Liver (tissue), 9 donors: ENCODE data around the gene RABGGTA. TPM values are rescaled to one million over a fixed set of nuclear protein-coding genes. Genes with fewer than 3 reads are reported as not detected.
A peak's percentile ranks its signal among the peaks of the same experiment; 100 is the strongest.

Experiments
- DNase-seq: peaks from one replicate; pipeline ENCODE4 v3.0.0-alpha.2; 2017; ENCODE audit warnings: low spot score
- H3K27ac ChIP-seq, 2 donors: one replicate each; pipeline ENCODE4 v1.7.0; 2013; ENCODE audit warnings: inconsistent platforms in 2 of 2, low read length in 2 of 2, control low read depth in 1 of 2, low read depth in 1 of 2, mild to moderate bottlenecking in 1 of 2
- H3K27me3 ChIP-seq, 4 donors: one replicate each; pipeline versions ENCODE4 v1.6.1 to v1.7.0; 2013; ENCODE audit warnings: low read length in 3 of 4, inconsistent platforms in 1 of 4, mild to moderate bottlenecking in 1 of 4, moderate library complexity in 1 of 4; ENCODE audit not compliant: control insufficient read depth in 4 of 4, insufficient read depth in 4 of 4
- H3K36me3 ChIP-seq, 4 donors: one replicate each; pipeline versions ENCODE4 v1.6.1 to v1.7.0; 2013; ENCODE audit warnings: low read length in 3 of 4, mild to moderate bottlenecking in 3 of 4, low read depth in 1 of 4, moderate library complexity in 1 of 4; ENCODE audit not compliant: control insufficient read depth in 4 of 4, insufficient read depth in 3 of 4
- H3K4me1 ChIP-seq, 4 donors: one replicate each; pipeline versions ENCODE4 v1.6.1 to v1.7.0; 2013; ENCODE audit warnings: low read length in 3 of 4, mild to moderate bottlenecking in 3 of 4, moderate library complexity in 1 of 4; ENCODE audit not compliant: control insufficient read depth in 4 of 4, insufficient read depth in 4 of 4
- H3K4me3 ChIP-seq, 3 donors: one replicate each; pipeline versions ENCODE4 v1.6.1 to v1.7.0; 2013; ENCODE audit warnings: low read length in 3 of 3, control low read depth in 1 of 3, low read depth in 1 of 3, mild to moderate bottlenecking in 1 of 3
- H3K9ac ChIP-seq, 2 donors: one replicate each; pipeline ENCODE4 v1.7.0; 2013; ENCODE audit warnings: low read length in 2 of 2, mild to moderate bottlenecking in 2 of 2, moderate library complexity in 2 of 2, control low read depth in 1 of 2, low read depth in 1 of 2
- H3K9me3 ChIP-seq, 4 donors: one replicate each; pipeline versions ENCODE4 v1.6.1 to v1.7.0; 2013; ENCODE audit warnings: low read length in 3 of 4; ENCODE audit not compliant: control insufficient read depth in 4 of 4
- ATF3 ChIP-seq: IDR thresholded peaks from 2 replicates; pipeline ENCODE4 v1.6.1; 2016; ENCODE audit warnings: antibody characterized with exemption
- CTCF ChIP-seq: fragments of 150-350 bp; IDR thresholded peaks from 2 replicates; pipeline ENCODE4 v1.5.1; 2017; ENCODE audit warnings: improper control_type of control experiment, low read depth, low read length; ENCODE audit not compliant: missing input control
- EGR1 ChIP-seq, 2 donors: IDR thresholded peaks; 2 replicates each; pipeline ENCODE4 v1.6.1; 2016 to 2018; ENCODE audit warnings: antibody characterized with exemption in 2 of 2, low read depth in 2 of 2
- FOXA1 ChIP-seq: IDR thresholded peaks from 2 replicates; pipeline ENCODE4 v1.6.1; 2016; ENCODE audit warnings: antibody characterized with exemption
- FOXA2 ChIP-seq: IDR thresholded peaks from 2 replicates; pipeline ENCODE4 v1.6.1; 2016; ENCODE audit warnings: antibody characterized with exemption
- GABPA ChIP-seq, 2 donors: IDR thresholded peaks in 1 of 2; conservative IDR thresholded peaks in 1 of 2; 2 replicates each; pipeline ENCODE4 v1.6.1; 2016; ENCODE audit warnings: antibody characterized with exemption in 2 of 2, mild to moderate bottlenecking in 1 of 2, moderate library complexity in 1 of 2
- HNF4A ChIP-seq, 2 donors: conservative IDR thresholded peaks; 2 replicates each; pipeline ENCODE4 v1.6.1; 2016; ENCODE audit warnings: antibody characterized with exemption in 2 of 2, mild to moderate bottlenecking in 2 of 2
- HNF4G ChIP-seq: IDR thresholded peaks from 2 replicates; pipeline ENCODE4 v1.6.1; 2016; ENCODE audit warnings: antibody characterized with exemption
- JUND ChIP-seq, 2 donors: IDR thresholded peaks; 2 replicates each; pipeline ENCODE4 v1.6.1; 2016; ENCODE audit warnings: antibody characterized with exemption in 2 of 2
- NR2F2 ChIP-seq: IDR thresholded peaks from 2 replicates; pipeline ENCODE4 v1.6.1; 2016; ENCODE audit warnings: antibody characterized with exemption
- RAD21 ChIP-seq, 2 donors: IDR thresholded peaks; 2 replicates each; pipeline ENCODE4 v1.6.1; 2016; ENCODE audit warnings: antibody characterized with exemption in 2 of 2, mild to moderate bottlenecking in 2 of 2
- REST ChIP-seq: IDR thresholded peaks from 2 replicates; pipeline ENCODE4 v1.6.1; 2016; ENCODE audit warnings: antibody characterized with exemption, mild to moderate bottlenecking
- RXRA ChIP-seq, 2 donors: IDR thresholded peaks; 2 replicates each; pipeline ENCODE4 v1.6.1; 2017 to 2018; ENCODE audit warnings: antibody characterized with exemption in 2 of 2, mild to moderate bottlenecking in 1 of 2
- SP1 ChIP-seq: IDR thresholded peaks from 2 replicates; pipeline ENCODE4 v1.6.1; 2018; ENCODE audit warnings: antibody characterized with exemption, mild to moderate bottlenecking
- TAF1 ChIP-seq: conservative IDR thresholded peaks from 2 replicates; pipeline ENCODE4 v1.6.1; 2016; ENCODE audit warnings: antibody characterized with exemption, mild to moderate bottlenecking
- YY1 ChIP-seq: IDR thresholded peaks from 2 replicates; pipeline ENCODE4 v1.6.1; 2016; ENCODE audit warnings: antibody characterized with exemption, mild to moderate bottlenecking
- WGBS: extraction: QIAGEN DNeasy Blood & Tissue Kit; methylation state at CpG from one replicate; pipeline ENCODE4 v1.1.7; 2013; 5-methylcytosine and 5-hydroxymethylcytosine counted together
- polyA plus RNA-seq, 2 donors: library from polyadenylated mRNA; stranded (reverse) in 1 of 2; unstranded in 1 of 2; fragments of 200-250 nt in 1 of 2; fragments of >200 nt in 1 of 2; fragmentation: Nextera tagmentation in 1 of 2; extraction: Ambion mirVana in 1 of 2; gene quantifications; one replicate each; pipeline versions ENCODE4 v1.2.1 to v1.2.3, GENCODE V29; 2013 to 2015
- total RNA-seq, 2 donors: library from RNA; depleted of rRNA; stranded (reverse); fragments of >200 nt; gene quantifications; one replicate each; pipeline ENCODE4 v1.2.3, GENCODE V29; 2014
- TF ChIP-seq, protein P1 (sequence below): IDR thresholded peaks from 2 replicates; pipeline ENCODE4 v1.6.1; 2016; ENCODE audit warnings: antibody characterized with exemption
- TF ChIP-seq, protein P2 (sequence below): IDR thresholded peaks from 2 replicates; pipeline ENCODE4 v1.6.1; 2016; ENCODE audit warnings: antibody characterized with exemption
- donor health status: healthy.
- donor health status: healthy.
- donor health status: healthy.
- donor health status: healthy.
- donor health status: healthy.

RABGGTA gene
- total and polyA plus RNA-seq, 4 donors, result 7.5 to 19.7 (median 13.2) TPM

GRCh38 chr14:24273422-24273998, 2.1 kb upstream of the RABGGTA start:
- 45% methylated on average over 3 of the region's 3 CpGs for WGBS
- DNase-seq, result no peak

More at GRCh38 chr14:24273422-24273998, 2.1 kb upstream of the RABGGTA start:
- TF ChIP-seq CTCF (peak; percentile 8), ATF3 (no peak), REST (no peak), JUND (IDR thresholded peaks at IDR 0.05) (no peak), HNF4A (conservative IDR thresholded peaks at IDR 0.05) (no peak), EGR1 (IDR thresholded peaks at IDR 0.05; ENCODE audit: low read depth in 2 of 2) (no peak), HNF4G (no peak), FOXA2 (no peak), NR2F2 (no peak), RAD21 (IDR thresholded peaks at IDR 0.05) (peak in 1 of 2 donors; percentile 37), YY1 (no peak), FOXA1 (no peak), GABPA (IDR thresholded peaks at IDR 0.05 in 1 of 2, conservative IDR thresholded peaks at IDR 0.05 in 1 of 2) (no peak), SP1 (no peak), TAF1 (no peak), RXRA (IDR thresholded peaks at IDR 0.05) (peak; percentile 23 to 53)
- TF ChIP-seq, protein P1, sequence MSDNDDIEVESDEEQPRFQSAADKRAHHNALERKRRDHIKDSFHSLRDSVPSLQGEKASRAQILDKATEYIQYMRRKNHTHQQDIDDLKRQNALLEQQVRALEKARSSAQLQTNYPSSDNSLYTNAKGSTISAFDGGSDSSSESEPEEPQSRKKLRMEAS, result no peak
- TF ChIP-seq, protein P2, sequence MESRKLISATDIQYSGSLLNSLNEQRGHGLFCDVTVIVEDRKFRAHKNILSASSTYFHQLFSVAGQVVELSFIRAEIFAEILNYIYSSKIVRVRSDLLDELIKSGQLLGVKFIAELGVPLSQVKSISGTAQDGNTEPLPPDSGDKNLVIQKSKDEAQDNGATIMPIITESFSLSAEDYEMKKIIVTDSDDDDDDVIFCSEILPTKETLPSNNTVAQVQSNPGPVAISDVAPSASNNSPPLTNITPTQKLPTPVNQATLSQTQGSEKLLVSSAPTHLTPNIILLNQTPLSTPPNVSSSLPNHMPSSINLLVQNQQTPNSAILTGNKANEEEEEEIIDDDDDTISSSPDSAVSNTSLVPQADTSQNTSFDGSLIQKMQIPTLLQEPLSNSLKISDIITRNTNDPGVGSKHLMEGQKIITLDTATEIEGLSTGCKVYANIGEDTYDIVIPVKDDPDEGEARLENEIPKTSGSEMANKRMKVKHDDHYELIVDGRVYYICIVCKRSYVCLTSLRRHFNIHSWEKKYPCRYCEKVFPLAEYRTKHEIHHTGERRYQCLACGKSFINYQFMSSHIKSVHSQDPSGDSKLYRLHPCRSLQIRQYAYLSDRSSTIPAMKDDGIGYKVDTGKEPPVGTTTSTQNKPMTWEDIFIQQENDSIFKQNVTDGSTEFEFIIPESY, result no peak
- Histone ChIP-seq H3K9ac (no peak overlapping the region), H3K36me3 (peaks cover 0 to 8% (median 2%) of the 10 kb centered on the region in 4 donors), H3K4me1 (peaks cover 1 to 19% (median 5%) of the 10 kb centered on the region in 4 donors), H3K27me3 (no peaks in the 10 kb centered on the region), H3K27ac (no peak overlapping the region), H3K4me3 (no peak overlapping the region), H3K9me3 (no peaks in the 10 kb centered on the region)
